Spinal cord (tissue), 10 donors: Measurements from ENCODE around the gene CREB1. TPM values are rescaled to one million over a fixed set of nuclear protein-coding genes. Genes with fewer than 3 reads are reported as not detected.
A peak's percentile ranks its signal among the peaks of the same experiment; 100 is the strongest.

Source experiments
- DNase-seq, 6 donors: peaks; one replicate each; pipeline versions ENCODE4 v3.0.0 to v3.0.0-alpha.2; 2013 to 2015; ENCODE audit warnings: low spot score in 6 of 6, low read depth in 4 of 6
- H3K27ac ChIP-seq: one replicate; pipeline ENCODE4 v1.5.1; 2013; ENCODE audit warnings: low read depth, low read length, control low read depth
- H3K27me3 ChIP-seq: one replicate; pipeline ENCODE4 v1.6.1; 2013; ENCODE audit warnings: low read length; ENCODE audit not compliant: control insufficient read depth, insufficient read depth
- H3K36me3 ChIP-seq: one replicate; pipeline ENCODE4 v1.6.1; 2013; ENCODE audit warnings: low read length; ENCODE audit not compliant: control insufficient read depth, insufficient read depth
- H3K4me1 ChIP-seq: one replicate; pipeline ENCODE4 v1.6.1; 2013; ENCODE audit warnings: low read length; ENCODE audit not compliant: control insufficient read depth, insufficient read depth
- H3K4me3 ChIP-seq: one replicate; pipeline ENCODE4 v1.5.1; 2013; ENCODE audit warnings: low read depth, low read length, control low read depth
- H3K9me3 ChIP-seq: one replicate; pipeline ENCODE4 v1.6.1; 2013; ENCODE audit warnings: low read length; ENCODE audit not compliant: control insufficient read depth, insufficient read depth
- WGBS: methylation state at CpG from one replicate; pipeline ENCODE4 v1.1.5; 2013; ENCODE audit warnings: missing lambda C conversion rate; ENCODE audit not compliant: insufficient coverage; 5-methylcytosine and 5-hydroxymethylcytosine counted together
- polyA plus RNA-seq, 2 donors: library from polyadenylated mRNA; unstranded; fragments of 120-200 nt; gene quantifications; one replicate each; pipeline ENCODE4 v1.2.1, GENCODE V29; 2013; ENCODE audit not compliant: insufficient read length in 2 of 2
- total RNA-seq, 2 donors: library from RNA; depleted of rRNA in 1 of 2; stranded (reverse); fragments of 120-200 nt in 1 of 2; fragments of >200 nt in 1 of 2; gene quantifications; one replicate each; pipeline versions ENCODE4 v1.2.3 to v1.2.4, GENCODE V29; 2013 to 2014
- donor health status: healthy.

Gene CREB1
- total and polyA plus RNA-seq, 4 donors = 32.3 to 82.6 (median 53.4) TPM

GRCh38 chr2:207512356-207512755 is 17.4 kb upstream of the CREB1 start:
- H3K4me1 ChIP-seq = no peaks in the 10 kb centered on the region
- H3K9me3 ChIP-seq = no peaks in the 10 kb centered on the region
- WGBS = 94% methylated on average over 2 of the region's 3 CpGs
- no peak overlapping the region for H3K4me3 ChIP-seq
- H3K27ac ChIP-seq = no peak overlapping the region
- no peaks in the 10 kb centered on the region for H3K27me3 ChIP-seq
- DNase-seq = no peak
- no peaks in the 10 kb centered on the region for H3K36me3 ChIP-seq

- DNase-seq = no peak
- no peak overlapping the region for H3K27ac ChIP-seq
- WGBS = no CpG with 5 or more reads among the region's 7 CpGs
- no peaks in the 10 kb centered on the region for H3K27me3 ChIP-seq
- H3K4me3 ChIP-seq = no peak overlapping the region
- H3K9me3 ChIP-seq = no peaks in the 10 kb centered on the region
- no peaks in the 10 kb centered on the region for H3K4me1 ChIP-seq
- H3K36me3 ChIP-seq = no peaks in the 10 kb centered on the region
These were observed 16.1 kb upstream of the CREB1 start for GRCh38 chr2:207513551-207514257.

- Histone ChIP-seq H3K36me3 (no peaks in the 10 kb centered on the region), H3K4me3 (no peak overlapping the region), H3K27me3 (no peaks in the 10 kb centered on the region), H3K9me3 (no peaks in the 10 kb centered on the region), H3K4me1 (no peaks in the 10 kb centered on the region), H3K27ac (no peak overlapping the region)
- DNase-seq = no peak
- WGBS = no CpG with 5 or more reads among the region's 2 CpGs
These were observed 15.3 kb upstream of the CREB1 start for GRCh38 chr2:207514451-207514850.

- H3K4me3 ChIP-seq = no peak overlapping the region
- no CpG with 5 or more reads among the region's 3 CpGs for WGBS
- no peaks in the 10 kb centered on the region for H3K9me3 ChIP-seq
- no peaks in the 10 kb centered on the region for H3K27me3 ChIP-seq
- no peak overlapping the region for H3K27ac ChIP-seq
- H3K36me3 ChIP-seq = no peaks in the 10 kb centered on the region
- no peaks in the 10 kb centered on the region for H3K4me1 ChIP-seq
- DNase-seq = no peak
These were observed 14.1 kb upstream of the CREB1 start for GRCh38 chr2:207515671-207516070.

- Histone ChIP-seq H3K36me3 (no peaks in the 10 kb centered on the region), H3K9me3 (no peaks in the 10 kb centered on the region), H3K4me1 (no peaks in the 10 kb centered on the region), H3K4me3 (no peak overlapping the region), H3K27me3 (no peaks in the 10 kb centered on the region), H3K27ac (no peak overlapping the region)
- no peak for DNase-seq
- no CpG with 5 or more reads among the region's 1 CpG for WGBS
These were observed 13.6 kb upstream of the CREB1 start for GRCh38 chr2:207516206-207516605.

- Histone ChIP-seq H3K9me3 (no peaks in the 10 kb centered on the region), H3K36me3 (no peaks in the 10 kb centered on the region), H3K27me3 (no peaks in the 10 kb centered on the region), H3K27ac (no peak overlapping the region), H3K4me1 (no peaks in the 10 kb centered on the region), H3K4me3 (no peak overlapping the region)
- 88% methylated on average over 1 of the region's 1 CpG for WGBS
- DNase-seq = no peak
These were observed 6.8 kb upstream of the CREB1 start for GRCh38 chr2:207523005-207523404.

GRCh38 chr2:207525296-207525695 is 4.5 kb upstream of the CREB1 start:
- H3K4me3 ChIP-seq = no peak overlapping the region
- H3K27me3 ChIP-seq = no peaks in the 10 kb centered on the region
- no CpG with 5 or more reads among the region's 1 CpG for WGBS
- no peaks in the 10 kb centered on the region for H3K36me3 ChIP-seq
- DNase-seq = no peak
- H3K4me1 ChIP-seq = peaks cover 7% of the 10 kb centered on the region
- H3K9me3 ChIP-seq = no peaks in the 10 kb centered on the region
- no peak overlapping the region for H3K27ac ChIP-seq

GRCh38 chr2:207528980-207529329 is 807 bp upstream of the CREB1 start:
- peaks cover 18% of the 10 kb centered on the region for H3K4me1 ChIP-seq
- peak in 1 of 6 donors; percentile 11 for DNase-seq
- peak overlapping the region; percentile 84 for H3K27ac ChIP-seq
- no peaks in the 10 kb centered on the region for H3K36me3 ChIP-seq
- no peaks in the 10 kb centered on the region for H3K27me3 ChIP-seq
- WGBS = 2% methylated on average over 17 of the region's 17 CpGs
- H3K9me3 ChIP-seq = no peaks in the 10 kb centered on the region
- H3K4me3 ChIP-seq = peak overlapping the region; percentile 74

- Histone ChIP-seq H3K4me3 (peak overlapping the region; percentile 64), H3K4me1 (peaks cover 21% of the 10 kb centered on the region), H3K27me3 (no peaks in the 10 kb centered on the region), H3K9me3 (no peaks in the 10 kb centered on the region), H3K36me3 (no peaks in the 10 kb centered on the region), H3K27ac (peak overlapping the region; percentile 94)
- 0% methylated on average over 83 of the region's 93 CpGs for WGBS
- peak in 5 of 6 donors; percentile 22 to 71 (median 36) for DNase-seq
These were observed 634 bp downstream of the CREB1 start for GRCh38 chr2:207530160-207531031.
